HCT116 (cell line): ENCODE data around the gene RBM20. TPM values are rescaled to one million over a fixed set of nuclear protein-coding genes. Genes with fewer than 3 reads are reported as not detected.

Experiments used
- ATAC-seq: fragments of 200-7000 bp; cut with Tn5 transposase; 2 replicates; pipeline ENCODE4 v1.9.1; 2020; ENCODE audit warnings: mild to moderate bottlenecking, moderate library complexity
- BruUV-seq: library from RNA; stranded (reverse); fragments of 400-500 nt; replicated peaks from 2 replicates; lab custom pipeline; 2021; lab: Mats Ljungman, UMichigan
- CTCF ChIA-PET: fragments of 300-600 bp; sonication (Branson Sonifier 250); formaldehyde crosslinking; loops from one replicate; lab custom pipeline; 2021; ENCODE audit warnings: antibody characterized with exemption; lab: Charles Lee
- POLR2A ChIA-PET: fragments of 300-600, 350-600 bp; sonication (Branson Sonifier 250); formaldehyde crosslinking; loops from one replicate; lab custom pipeline; 2021; ENCODE audit warnings: antibody characterized with exemption; lab: Charles Lee
- RAD21 ChIA-PET, 2 experiments: fragments of 300-600 bp; sonication (Branson Sonifier 250); formaldehyde crosslinking; loops; one replicate each; lab custom pipeline; 2023; ENCODE audit warnings: low total read pairs in 2 of 2; ENCODE audit not compliant: uncharacterized antibody in 2 of 2, unreplicated experiment in 2 of 2, low non-redundant PET in 1 of 2; lab: Charles Lee
- DNase-seq: peaks from one replicate; pipeline ENCODE4 v3.0.0-alpha.2; 2010; ENCODE audit warnings: low read depth, low spot score
- H2AFZ ChIP-seq: fragments of 200-600 bp; shearing (Covaris generic), sonication (generic); 2 replicates; pipeline ENCODE4 v1.6.1; 2017; ENCODE audit warnings: low read depth, mixed run types, mixed read lengths, antibody characterized with exemption, low read length; ENCODE audit not compliant: poor library complexity, severe bottlenecking
- H3K27ac ChIP-seq: 2 replicates; pipeline ENCODE4 v1.5.1; 2012; ENCODE audit warnings: low read depth, low read length
- H3K27me3 ChIP-seq: fragments of 200-600 bp; sonication (generic); 2 replicates; pipeline ENCODE4 v1.6.1; 2016; ENCODE audit warnings: mixed run types, low read length, mixed read lengths; ENCODE audit not compliant: insufficient read depth
- H3K36me3 ChIP-seq, 2 experiments: fragments of 200-500 bp in 1 of 2; fragments of 200-600 bp in 1 of 2; sonication (Bioruptor generic) in 1 of 2; sonication (generic) in 1 of 2; 2 replicates each; pipeline versions ENCODE4 v1.5.1 to v1.6.1; 2014 to 2016; ENCODE audit warnings: low read length in 2 of 2, inconsistent platforms in 1 of 2, mixed read lengths in 1 of 2, mixed run types in 1 of 2; ENCODE audit not compliant: insufficient read depth in 2 of 2, control insufficient read depth in 1 of 2
- H3K4me1 ChIP-seq, 2 experiments: fragments of 200-600 bp in 1 of 2; sonication (generic) in 1 of 2; 2 replicates each; pipeline versions ENCODE4 v1.5.1 to v1.6.1; 2012 to 2017; ENCODE audit warnings: low read length in 2 of 2, inconsistent platforms in 1 of 2, mild to moderate bottlenecking in 1 of 2, mixed read lengths in 1 of 2, mixed run types in 1 of 2, moderate library complexity in 1 of 2; ENCODE audit not compliant: insufficient read depth in 2 of 2, control insufficient read depth in 1 of 2
- H3K4me2 ChIP-seq: fragments of 200-600 bp; sonication (generic); 2 replicates; pipeline ENCODE4 v1.6.1; 2017; ENCODE audit warnings: mixed run types, low read length, mixed read lengths
- H3K4me3 ChIP-seq, 2 experiments: fragments of 200-600 bp in 1 of 2; sonication (generic) in 1 of 2; replicated peaks in 1 of 2; 2 replicates each; pipeline ENCODE4 v1.5.1; 2011 to 2016; ENCODE audit warnings: low read length in 2 of 2, control low read depth in 1 of 2, low read depth in 1 of 2, mild to moderate bottlenecking in 1 of 2, mixed read lengths in 1 of 2, mixed run types in 1 of 2
- H3K79me2 ChIP-seq: fragments of 200-600 bp; sonication (generic); 2 replicates; pipeline ENCODE4 v1.6.1; 2017; ENCODE audit warnings: mild to moderate bottlenecking, mixed run types, low read length, moderate library complexity, mixed read lengths; ENCODE audit not compliant: insufficient read depth
- H3K9ac ChIP-seq: fragments of 200-600 bp; sonication (generic); 2 replicates; pipeline ENCODE4 v1.6.1; 2016; ENCODE audit warnings: low read length, mixed read lengths
- H3K9me2 ChIP-seq: fragments of 200-600 bp; sonication (generic), shearing (Covaris generic); 2 replicates; pipeline ENCODE4 v1.6.1; 2017; ENCODE audit warnings: mixed run types, mild to moderate bottlenecking, moderate library complexity; ENCODE audit not compliant: insufficient read depth
- H3K9me3 ChIP-seq, 2 experiments: fragments of 200-500 bp in 1 of 2; fragments of 200-600 bp in 1 of 2; sonication (Bioruptor generic) in 1 of 2; sonication (generic) in 1 of 2; 2 replicates each; pipeline ENCODE4 v1.6.1; 2014 to 2017; ENCODE audit warnings: low read length in 2 of 2, mixed read lengths in 2 of 2, inconsistent platforms in 1 of 2, low read depth in 1 of 2, mild to moderate bottlenecking in 1 of 2, mixed run types in 1 of 2, moderate library complexity in 1 of 2; ENCODE audit not compliant: control insufficient read depth in 1 of 2, insufficient read depth in 1 of 2
- H4K20me1 ChIP-seq: fragments of 200-600 bp; sonication (generic), shearing (Covaris generic); 2 replicates; pipeline ENCODE4 v1.6.1; 2017; ENCODE audit warnings: mixed run types, mild to moderate bottlenecking, moderate library complexity; ENCODE audit not compliant: insufficient read depth
- CBX3 ChIP-seq: IDR thresholded peaks from 2 replicates; pipeline ENCODE4 v1.6.1; 2012; ENCODE audit warnings: low read depth
- CEBPB ChIP-seq: IDR thresholded peaks from 2 replicates; pipeline ENCODE4 v1.6.1; 2012; ENCODE audit warnings: low read depth
- EGR1 ChIP-seq: IDR thresholded peaks from 2 replicates; pipeline ENCODE4 v1.6.1; 2012; ENCODE audit warnings: low read depth
- EZH2 ChIP-seq: fragments of 200-600 bp; sonication (generic); IDR thresholded peaks from 2 replicates; pipeline ENCODE4 v1.6.1; 2017; ENCODE audit warnings: antibody characterized with exemption, mixed run types
- POLR2A ChIP-seq: IDR thresholded peaks from 2 replicates; pipeline ENCODE4 v1.7.0; 2011; ENCODE audit warnings: borderline replicate concordance; ENCODE audit not compliant: insufficient read depth, insufficient read length; ENCODE audit errors: extremely low read depth
- RAD21 ChIP-seq: IDR thresholded peaks from 2 replicates; pipeline ENCODE4 v1.6.1; 2012; ENCODE audit warnings: low read depth, mild to moderate bottlenecking
- SRF ChIP-seq: IDR thresholded peaks from 2 replicates; pipeline ENCODE4 v1.6.1; 2012; ENCODE audit warnings: low read depth
- ZFX ChIP-seq: fragments of 450-650 bp; IDR thresholded peaks from 2 replicates; pipeline ENCODE4 v1.6.1; 2017
- intact Hi-C: fragments of 100-400 bp; cut with micrococcal nuclease; formaldehyde crosslinking; loops from 2 replicates; pipeline ENCODE4 v1.10.0; 2022
- total RNA-seq: library from RNA; stranded (reverse); gene quantifications from one replicate; pipeline ENCODE4 v1.2.1, GENCODE V29; 2021; ENCODE audit not compliant: unreplicated experiment
- TF ChIP-seq, protein P1 (sequence below): IDR thresholded peaks from 2 replicates; pipeline ENCODE4 v1.6.1; 2011; ENCODE audit warnings: mild to moderate bottlenecking, low read length, moderate library complexity; ENCODE audit not compliant: insufficient replicate concordance; ENCODE audit errors: extremely low read depth
- TF ChIP-seq, protein P2 (sequence below): IDR thresholded peaks from 2 replicates; pipeline ENCODE4 v1.6.1; 2012; ENCODE audit warnings: low read depth

RBM20 gene
- total RNA-seq, 1 experiment from 2014 or later: 2.0 TPM

- Histone ChIP-seq H3K9me2 (no peaks in the 10 kb centered on the region), H4K20me1 (no peaks in the 10 kb centered on the region), H3K27ac (no peak overlapping the region), H3K4me1 (no peaks in the 10 kb centered on the region), H3K9ac (no peak overlapping the region), H2AFZ (no peak overlapping the region), H3K4me3 (no peak overlapping the region), H3K27me3 (peaks cover 4% of the 10 kb centered on the region; the same call in 1 of the 2 replicates), H3K9me3 (no peaks in the 10 kb centered on the region), H3K36me3 (no peaks in the 10 kb centered on the region), H3K4me2 (no peak overlapping the region), H3K79me2 (no peaks in the 10 kb centered on the region)
- ChIA-PET CTCF (interaction anchor here (1.7 kb wide), 1 partner anchor 18 kb away, joined by 5 read pairs; no protein-coding TSS in a partner anchor), POLR2A (interaction anchor here (1.7 kb wide), 1 partner anchor 10 kb away, joined by 6 read pairs; no protein-coding TSS in a partner anchor), RAD21 (no interaction called here)
- TF ChIP-seq, protein P1, sequence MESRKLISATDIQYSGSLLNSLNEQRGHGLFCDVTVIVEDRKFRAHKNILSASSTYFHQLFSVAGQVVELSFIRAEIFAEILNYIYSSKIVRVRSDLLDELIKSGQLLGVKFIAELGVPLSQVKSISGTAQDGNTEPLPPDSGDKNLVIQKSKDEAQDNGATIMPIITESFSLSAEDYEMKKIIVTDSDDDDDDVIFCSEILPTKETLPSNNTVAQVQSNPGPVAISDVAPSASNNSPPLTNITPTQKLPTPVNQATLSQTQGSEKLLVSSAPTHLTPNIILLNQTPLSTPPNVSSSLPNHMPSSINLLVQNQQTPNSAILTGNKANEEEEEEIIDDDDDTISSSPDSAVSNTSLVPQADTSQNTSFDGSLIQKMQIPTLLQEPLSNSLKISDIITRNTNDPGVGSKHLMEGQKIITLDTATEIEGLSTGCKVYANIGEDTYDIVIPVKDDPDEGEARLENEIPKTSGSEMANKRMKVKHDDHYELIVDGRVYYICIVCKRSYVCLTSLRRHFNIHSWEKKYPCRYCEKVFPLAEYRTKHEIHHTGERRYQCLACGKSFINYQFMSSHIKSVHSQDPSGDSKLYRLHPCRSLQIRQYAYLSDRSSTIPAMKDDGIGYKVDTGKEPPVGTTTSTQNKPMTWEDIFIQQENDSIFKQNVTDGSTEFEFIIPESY: no peak
- TF ChIP-seq ZFX (no peak), POLR2A (no peak), CBX3 (no peak), SRF (no peak), CEBPB (no peak), RAD21 (no peak), EZH2 (no peak), EGR1 (no peak)
- TF ChIP-seq, protein P2, sequence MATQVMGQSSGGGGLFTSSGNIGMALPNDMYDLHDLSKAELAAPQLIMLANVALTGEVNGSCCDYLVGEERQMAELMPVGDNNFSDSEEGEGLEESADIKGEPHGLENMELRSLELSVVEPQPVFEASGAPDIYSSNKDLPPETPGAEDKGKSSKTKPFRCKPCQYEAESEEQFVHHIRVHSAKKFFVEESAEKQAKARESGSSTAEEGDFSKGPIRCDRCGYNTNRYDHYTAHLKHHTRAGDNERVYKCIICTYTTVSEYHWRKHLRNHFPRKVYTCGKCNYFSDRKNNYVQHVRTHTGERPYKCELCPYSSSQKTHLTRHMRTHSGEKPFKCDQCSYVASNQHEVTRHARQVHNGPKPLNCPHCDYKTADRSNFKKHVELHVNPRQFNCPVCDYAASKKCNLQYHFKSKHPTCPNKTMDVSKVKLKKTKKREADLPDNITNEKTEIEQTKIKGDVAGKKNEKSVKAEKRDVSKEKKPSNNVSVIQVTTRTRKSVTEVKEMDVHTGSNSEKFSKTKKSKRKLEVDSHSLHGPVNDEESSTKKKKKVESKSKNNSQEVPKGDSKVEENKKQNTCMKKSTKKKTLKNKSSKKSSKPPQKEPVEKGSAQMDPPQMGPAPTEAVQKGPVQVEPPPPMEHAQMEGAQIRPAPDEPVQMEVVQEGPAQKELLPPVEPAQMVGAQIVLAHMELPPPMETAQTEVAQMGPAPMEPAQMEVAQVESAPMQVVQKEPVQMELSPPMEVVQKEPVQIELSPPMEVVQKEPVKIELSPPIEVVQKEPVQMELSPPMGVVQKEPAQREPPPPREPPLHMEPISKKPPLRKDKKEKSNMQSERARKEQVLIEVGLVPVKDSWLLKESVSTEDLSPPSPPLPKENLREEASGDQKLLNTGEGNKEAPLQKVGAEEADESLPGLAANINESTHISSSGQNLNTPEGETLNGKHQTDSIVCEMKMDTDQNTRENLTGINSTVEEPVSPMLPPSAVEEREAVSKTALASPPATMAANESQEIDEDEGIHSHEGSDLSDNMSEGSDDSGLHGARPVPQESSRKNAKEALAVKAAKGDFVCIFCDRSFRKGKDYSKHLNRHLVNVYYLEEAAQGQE: no peak
- DNase-seq: no peak
- ATAC-seq: no peak
- no TSS peak for BruUV-seq
- intact Hi-C loops: no loop called here
These were observed 120.2 kb downstream of the RBM20 start for GRCh38 chr10:110764378-110764777.
